Measurements from ENCODE around the gene CACNA1F.

Gene CACNA1F

DNA sequence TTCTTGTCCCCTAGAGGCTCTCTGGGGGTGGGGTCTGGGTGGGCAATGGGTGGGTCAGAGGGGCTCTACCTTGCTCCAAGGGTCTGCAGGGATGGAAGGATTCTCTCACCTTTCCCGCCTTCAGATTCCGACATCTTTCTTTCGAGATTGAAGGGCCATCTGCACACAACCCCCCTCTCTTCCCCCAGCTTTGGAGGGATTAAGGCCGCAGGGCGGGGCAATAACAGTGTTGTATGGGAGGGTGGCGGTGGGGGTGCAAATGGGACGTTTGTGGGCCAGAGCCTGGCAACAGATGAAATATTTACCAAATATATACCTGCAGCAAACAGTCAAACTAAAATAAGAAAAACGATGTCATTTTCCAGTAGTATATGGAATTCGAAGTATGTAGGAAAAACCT is at the start of gene CACNA1F:
CACNA1F (minus strand) TSS at position 165 of the 400 bp plus-strand sequence; CDS start at position 134, 31 bp downstream.
- no peak for DNase-seq

DNA sequence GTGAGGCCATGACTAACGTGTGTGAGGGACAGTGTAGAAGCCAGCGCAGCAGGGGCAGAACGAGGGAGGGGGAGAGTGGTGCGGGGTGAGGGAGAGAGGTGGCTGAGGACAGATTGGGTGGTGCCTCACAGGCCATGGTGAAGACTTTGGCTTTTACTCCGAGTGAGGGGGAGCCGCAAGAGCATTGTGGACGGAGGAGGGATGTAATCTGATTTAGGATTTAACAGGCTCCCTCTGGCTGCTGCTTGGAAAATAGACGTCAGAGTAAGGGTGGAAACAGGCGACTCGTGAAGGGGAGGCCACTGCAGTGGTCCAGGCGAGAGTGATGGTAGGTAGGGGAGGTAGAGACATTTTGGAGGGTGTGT is 49.5 kb upstream of the CACNA1F start:
- DNase-seq, result no peak

DNA sequence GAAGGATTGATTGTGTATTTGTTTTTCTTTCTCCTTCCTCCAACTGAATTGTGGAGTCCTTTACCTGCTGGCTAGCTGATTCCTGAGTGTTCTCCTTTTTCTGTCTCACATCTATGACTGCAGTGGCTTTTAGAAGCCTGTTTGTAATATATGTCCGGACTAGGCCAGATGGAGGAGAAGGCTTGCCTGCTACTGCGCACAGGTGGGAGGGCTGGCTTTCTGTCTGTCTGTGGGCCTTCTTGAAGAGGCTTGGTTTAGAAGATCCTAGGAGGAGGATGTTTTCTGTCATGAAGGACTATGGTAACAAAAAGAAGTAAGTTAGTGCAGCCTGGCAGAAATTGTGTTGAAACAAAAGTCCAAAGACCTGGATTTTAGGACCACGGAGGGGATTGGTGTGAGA is 44.9 kb upstream of the CACNA1F start:
- DNase-seq, result no peak

DNA sequence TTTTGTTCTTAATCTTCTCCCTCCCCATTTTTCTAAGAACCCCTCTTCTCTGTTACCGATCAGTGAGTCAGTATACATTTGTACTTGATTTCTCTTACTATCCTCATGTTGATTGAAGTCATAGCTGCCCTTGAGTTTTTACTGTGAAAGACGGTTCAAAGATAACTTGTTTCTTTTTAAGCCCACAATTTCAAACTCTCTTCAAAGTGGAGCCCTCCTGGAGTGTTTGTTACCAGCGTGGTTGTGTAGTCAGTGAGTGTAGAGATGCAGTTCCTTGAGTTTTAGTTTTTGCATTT is 44.3 kb upstream of the CACNA1F start:
- DNase-seq, result peak; percentile 35

DNA sequence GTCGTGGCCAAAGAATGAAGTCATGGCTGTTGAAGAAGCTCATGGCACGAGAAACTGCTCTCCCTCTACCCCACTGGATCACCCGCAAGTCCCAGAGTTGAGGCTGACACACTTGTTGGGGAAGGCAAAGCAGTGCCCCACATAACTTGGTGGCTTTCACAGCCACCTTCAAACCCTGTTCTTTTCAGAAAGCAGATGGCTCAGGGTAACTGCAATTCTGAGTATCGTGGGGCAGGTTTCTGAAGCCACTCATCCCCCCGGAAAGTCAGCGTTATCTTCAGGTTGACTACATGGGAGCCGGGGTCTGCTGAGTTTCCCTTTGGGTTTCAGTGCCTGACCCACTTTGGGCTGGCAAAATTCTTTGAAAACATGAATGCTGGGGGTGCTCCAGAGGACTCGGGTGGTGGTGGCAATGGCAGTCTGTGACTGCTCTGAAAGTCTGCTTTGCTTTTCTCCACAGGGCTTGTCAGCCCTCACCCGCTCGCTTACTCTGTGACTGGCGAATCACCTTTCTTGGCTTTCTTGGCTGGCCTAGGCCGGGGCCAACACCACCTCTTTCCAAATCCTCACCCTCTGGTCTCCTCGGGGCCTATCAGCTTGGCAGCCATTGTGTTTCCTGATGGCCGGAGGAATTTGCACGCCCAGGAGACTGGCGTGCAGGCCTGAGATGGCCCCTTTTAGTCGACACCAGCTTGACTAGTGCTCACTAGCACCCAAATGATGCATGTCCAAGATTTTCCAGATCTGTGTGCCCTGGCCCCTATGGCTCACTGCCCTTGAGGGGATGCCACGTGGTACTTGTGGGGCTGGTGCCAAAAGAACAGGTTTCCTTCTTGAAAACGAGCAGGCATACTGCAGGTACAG is 43.8 kb upstream of the CACNA1F start:
- peak; percentile 29 for DNase-seq

DNA sequence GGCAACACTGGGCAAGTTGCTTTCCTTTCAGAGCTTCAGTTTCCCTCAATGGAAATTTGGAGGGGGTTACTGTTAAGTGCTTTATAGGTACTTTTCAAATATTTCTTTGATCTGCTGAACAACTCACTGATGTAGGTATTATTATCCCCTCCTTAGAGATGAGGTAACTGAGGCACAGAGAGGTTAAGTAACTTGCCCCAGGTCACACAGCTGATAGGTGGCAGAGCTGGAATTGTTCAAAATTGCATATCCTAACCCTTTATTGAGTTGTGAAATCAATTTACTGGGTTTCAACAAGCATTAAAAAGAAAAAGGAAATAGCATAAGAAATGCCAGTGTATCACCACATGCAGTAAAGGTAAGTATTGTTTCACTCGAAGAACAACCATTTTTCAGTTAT is 43.1 kb upstream of the CACNA1F start:
- no peak for DNase-seq

DNA sequence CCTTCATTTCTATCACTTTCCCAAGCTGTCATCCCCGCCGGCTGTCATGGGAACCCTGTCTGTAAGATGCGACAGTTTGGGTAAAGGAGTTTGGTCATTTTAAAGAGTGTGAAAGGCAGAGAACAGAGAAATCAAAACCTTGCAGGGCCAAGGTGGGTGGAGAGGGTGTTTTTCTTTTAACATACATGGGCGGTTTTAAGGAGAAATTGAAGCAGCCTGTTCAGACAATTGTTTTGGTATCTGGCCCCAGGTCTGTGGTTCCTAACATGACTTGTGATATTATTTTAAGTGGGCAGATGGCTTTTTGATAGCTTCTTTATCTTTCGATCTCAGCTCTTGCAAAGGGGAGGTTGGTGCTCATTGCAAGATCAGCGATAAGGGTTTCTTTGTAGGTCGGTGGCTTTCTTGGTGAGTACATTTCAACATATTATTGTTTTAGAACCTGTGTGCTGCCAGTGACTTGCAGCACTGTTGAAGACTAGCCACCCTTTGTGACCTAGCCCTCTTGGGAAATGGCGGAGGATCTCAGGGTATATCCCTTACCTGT is 40.1 kb upstream of the CACNA1F start:
- peak; percentile 71 for DNase-seq

DNA sequence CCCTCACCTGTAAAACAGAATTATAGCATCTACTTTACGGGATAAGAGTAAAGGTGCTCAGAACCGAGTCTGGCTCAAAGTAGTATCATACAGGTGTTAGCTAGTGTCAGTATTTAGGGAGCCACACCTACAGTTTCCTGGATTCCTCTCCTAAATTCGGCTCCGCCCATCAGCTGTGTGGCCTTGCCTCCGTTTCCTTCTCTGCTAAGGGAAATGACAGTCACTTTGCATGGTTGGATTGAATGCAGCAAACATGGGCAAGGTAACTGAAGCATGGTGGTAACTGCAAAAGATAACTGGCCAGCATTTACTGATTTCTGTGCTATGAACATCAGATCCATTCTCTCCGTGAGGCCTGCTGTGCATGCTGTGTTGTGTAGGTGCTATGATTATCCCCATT is 39.3 kb upstream of the CACNA1F start:
- peak; percentile 44 for DNase-seq

DNA sequence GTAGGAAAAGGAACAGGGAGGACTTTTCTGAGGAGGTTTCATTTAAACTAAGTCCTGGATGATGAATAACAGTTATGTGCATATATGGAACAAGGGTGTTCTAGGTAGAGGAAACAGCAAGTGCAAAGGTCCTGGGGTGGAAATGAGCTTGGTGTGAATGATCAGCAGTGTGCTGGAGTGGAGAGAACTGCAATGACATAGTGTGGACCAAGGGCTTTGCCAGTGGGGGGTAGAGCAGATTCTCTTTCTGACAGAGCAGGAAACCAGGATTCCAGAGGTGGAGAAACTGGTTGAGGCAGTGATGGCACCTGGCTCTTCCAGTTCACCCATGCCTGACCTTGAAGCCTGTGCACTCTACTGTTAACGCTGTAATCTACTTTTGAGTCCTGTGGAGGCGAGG is 38.2 kb upstream of the CACNA1F start:
- no peak for DNase-seq

DNA sequence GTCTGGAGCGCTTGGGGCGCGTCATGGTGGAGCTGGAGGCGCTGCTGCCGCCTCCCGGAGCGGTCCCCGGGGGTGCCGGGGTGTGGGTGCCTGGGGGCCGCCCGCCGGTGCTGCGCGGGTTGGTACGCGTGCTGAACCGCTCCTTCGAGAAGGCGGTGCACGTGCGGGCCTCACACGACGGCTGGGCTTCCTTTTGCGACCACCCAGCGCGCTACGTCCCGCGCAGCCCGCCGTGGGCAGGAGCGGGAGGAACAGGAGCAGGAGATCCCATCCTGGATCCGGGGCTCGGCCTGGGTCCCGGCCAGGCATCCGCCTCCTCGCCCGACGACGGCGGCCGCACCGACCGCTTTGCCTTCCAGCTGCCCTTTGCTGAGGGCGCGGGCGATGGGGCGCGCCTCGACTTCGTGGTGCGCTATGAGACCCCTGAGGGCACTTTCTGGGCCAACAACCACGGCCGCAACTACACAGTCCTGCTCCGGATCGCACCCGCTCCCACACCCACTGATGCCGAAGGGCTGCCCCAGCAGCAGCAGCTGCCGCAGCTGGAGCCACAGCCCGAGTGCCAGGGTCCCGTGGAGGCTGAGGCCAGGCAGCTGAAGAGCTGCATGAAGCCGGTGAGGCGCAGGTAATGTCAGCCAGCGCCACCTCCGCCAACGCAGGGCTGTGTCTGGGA is 37.2 kb upstream of the CACNA1F start:
- DNase-seq, result no peak

DNA sequence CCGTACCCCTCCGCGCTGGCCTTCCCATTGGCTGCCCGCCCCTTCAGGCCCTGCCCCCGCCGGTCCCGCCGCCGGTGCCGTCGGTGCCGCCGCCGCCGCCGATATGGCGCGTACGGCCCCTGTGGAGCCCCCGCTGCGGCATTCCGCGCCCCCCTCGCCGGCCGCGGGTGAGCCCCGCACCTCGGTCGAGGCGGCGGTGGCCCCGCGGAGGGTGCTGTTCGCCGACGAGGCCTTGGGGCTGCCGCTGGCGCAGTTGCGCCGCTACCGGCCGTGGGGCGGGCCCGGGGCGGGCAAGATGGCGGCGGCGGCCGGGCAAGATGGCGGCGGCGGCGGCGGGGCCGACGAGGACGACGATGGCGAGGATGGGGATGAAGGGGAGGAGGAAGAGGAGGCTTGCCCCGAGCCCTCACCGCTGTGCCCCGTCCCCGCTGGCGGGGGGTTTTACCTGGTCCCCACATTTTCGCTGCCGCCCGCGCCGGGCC is 36.7 kb upstream of the CACNA1F start, which contains the start of gene PPP1R3F:
PPP1R3F (plus strand) TSS at position 27 of the 482 bp plus-strand sequence; CDS start at position 104, 77 bp downstream.
- DNase-seq, result no peak

DNA sequence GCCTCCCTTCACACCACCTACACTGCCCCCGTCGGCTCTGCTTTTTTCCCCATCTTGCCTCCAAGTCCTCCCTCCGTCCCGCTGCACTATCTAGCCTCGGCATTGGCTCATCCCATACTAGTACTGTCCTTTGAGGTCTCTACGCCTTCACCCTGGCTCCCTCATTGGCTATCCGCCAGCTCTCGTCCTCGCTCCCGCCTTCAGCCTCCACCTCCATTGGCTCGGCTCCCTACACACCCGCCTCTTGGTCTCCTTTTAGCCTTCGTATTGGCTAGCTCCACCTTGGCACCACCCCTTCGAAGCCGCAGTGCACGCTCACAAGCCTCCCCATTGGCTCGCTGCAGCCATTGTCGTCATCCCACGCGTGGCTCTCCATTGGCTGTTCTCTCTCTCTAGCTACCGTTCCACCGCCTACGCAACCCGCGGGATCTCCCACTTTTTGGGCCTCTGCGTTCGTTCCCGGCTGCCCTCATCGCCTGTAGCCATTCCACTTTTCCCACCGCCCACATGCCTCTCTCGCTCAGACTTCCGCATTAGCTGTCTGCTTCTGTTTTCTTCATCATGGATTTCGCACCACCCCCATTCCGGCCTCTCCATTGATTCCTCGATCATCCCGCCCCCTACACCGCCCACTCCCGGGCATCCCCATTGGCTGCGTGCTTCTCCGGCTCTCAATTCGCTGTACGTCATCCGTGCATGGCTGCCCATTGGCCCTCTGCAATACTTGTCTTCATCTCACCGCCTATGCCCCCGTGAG is 36.0 kb upstream of the CACNA1F start:
- DNase-seq, result peak; percentile 96

DNA sequence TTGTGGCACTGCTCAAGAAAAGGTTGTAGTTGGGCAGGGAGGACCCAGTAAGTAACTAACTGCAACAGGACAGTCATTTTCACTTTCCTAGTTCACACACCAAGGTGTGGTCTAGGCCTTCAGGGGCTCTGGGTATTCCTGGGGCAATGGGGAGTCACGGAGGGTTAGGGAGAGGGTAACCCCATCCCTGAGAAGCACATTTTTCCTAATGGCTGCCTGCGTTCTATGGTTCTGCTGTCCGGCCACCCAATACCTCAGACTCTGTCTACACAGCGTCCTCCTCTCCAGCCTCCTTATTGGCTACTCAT is 35.5 kb upstream of the CACNA1F start:
- no peak for DNase-seq

DNA sequence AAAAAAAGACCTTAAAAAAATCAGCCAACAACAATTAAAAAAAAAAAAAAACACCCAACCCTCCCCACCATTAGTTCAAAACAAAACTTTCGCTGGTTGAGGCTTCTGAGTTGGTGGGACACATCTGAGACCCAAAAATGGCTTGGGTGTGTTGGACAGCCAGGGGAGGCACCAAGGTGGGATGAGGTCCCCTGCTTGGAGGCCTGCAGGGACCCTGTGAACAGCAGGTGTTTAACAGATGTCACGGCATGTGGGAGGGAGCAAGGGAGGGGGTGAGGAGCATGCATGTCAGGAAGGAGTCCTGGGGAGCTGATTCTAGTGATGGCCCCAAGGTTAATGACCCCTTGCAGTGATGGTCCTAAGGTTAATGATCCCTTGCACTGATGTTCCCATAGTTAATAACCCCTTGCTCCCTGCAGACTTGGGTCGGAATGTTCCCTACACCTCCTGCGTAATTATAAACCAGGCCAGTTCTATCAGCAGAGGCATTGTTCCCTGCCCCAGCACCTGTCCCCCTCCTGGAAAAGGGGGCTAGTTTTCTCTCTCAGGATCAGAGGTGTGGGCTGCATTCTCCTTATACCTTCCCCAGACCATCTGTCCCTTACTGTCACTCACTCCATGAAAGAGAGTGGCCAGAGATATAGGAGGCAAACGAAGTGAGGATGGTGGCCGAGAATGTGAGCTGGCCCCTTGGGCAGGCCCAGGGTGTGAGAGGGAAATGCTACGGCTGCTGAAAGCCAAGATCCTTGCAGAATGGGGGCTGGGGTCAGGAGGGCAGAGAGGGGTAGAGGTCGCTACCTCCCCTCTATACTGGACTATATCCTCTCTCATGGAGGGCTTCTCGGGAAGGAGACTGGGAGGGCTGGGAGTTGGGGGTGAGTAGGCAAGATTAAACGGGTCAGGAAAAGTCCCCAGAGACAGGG is 33.6 kb upstream of the CACNA1F start:
- no peak for DNase-seq

DNA sequence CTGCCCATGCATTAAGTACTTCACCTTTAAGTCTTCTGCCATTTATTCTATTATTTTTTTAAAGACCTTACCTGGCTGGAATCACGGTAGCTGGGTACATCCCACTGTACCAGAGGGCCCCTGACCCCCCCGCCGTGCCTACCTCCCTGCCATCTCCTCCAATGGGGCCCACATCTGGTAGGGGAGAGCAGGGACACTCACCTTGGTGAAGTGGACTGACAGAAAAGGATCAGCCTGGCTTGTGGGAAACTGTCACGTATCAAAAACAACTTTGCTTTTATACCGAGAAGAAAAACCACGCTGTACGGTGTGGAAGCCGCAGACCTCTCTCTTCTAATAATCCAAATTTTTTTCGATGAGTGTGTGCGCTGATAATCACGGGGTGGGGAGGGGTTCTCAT is 31.3 kb upstream of the CACNA1F start, which contains the start of gene FOXP3:
FOXP3 (minus strand) TSS at position 251 of the 400 bp plus-strand sequence. CDS start 6,205 bp downstream, outside the sequence.
- DNase-seq, result no peak

DNA sequence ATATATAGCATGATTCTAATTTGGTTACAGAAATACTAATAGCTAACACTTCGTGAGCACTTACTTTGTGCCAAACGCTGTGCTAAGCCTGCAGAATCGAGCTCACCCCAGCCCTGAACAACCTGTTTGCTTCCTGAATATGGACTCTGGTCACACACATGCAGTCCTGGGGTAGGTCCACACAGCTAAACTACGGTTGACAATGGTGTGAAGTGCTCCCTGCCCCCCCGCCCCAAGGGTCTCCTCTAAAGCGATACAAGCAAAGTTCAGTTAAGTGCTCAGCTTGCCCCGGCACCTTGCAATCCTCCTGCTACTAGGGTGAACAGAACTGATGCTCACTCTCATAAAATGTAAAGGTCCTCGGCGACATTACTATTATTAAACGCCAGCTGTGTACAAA is 30.5 kb upstream of the CACNA1F start:
- no peak for DNase-seq

DNA sequence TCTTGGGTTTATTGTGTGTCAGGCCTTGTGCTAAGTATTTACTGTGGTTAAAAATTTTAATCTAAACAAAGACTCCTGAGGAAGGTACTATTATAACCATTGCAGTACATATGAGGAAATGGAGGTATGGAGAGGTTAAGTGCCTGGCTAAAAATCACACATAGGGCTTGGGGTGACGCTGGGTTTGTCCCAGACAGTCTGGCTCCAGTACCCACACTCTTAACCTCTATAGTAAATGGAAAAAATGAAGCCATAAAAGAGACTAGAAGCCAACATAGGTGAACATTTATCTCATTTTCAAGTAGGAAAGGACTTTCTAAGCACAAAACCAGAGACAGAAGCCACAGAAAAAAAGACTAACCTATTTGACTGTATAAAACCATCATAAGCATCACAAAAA is 29.5 kb upstream of the CACNA1F start:
- no peak for DNase-seq

DNA sequence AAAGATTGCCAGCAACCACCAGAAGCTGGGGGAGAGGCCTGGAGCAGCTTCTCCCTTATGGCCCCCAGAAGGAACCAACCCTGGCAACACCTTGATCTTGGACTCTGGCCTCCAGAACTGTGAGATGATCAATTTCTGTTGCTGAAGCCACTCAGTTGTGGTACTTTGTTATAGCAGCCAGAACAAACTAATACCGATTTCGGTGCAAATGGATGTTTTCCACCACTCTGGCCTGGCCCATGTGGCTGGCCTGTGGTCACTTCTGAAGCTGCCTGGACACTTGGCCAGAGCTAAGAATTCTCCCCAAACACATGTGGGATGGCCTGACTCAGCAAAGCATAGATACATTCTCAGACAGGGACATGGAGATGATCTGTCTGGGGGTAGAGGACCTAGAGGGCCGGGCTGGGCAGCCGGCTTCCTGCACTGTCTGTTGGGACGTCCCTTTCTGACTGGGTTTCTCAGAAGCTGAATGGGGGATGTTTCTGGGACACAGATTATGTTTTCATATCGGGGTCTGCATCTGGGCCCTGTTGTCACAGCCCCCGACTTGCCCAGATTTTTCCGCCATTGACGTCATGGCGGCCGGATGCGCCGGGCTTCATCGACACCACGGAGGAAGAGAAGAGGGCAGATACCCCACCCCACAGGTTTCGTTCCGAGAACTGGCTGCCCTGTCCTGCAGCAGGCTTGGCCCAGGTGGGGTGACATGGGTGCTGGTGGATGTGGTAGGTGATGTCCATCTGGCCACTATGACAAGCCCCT is 27.3 kb upstream of the CACNA1F start:
- no peak for DNase-seq

DNA sequence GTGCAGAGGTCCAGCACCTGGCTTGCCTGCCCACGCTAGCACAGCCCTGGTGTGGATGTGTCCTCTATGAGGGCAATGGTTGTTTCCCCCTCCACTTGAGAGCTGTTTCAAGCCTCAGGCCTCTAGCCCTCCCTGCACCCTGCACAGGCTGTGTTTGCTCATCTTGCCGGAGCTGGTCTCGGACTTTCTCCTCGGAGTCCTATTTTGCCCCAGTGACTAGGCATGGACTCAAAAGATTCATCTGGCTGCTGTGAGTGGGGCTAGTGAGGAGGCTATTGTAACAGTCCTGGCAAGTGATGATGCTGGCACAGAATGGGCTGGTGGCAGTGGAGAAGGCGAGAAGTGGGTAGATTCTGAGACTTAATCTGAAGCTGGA is 25.6 kb upstream of the CACNA1F start:
- DNase-seq, result no peak

DNA sequence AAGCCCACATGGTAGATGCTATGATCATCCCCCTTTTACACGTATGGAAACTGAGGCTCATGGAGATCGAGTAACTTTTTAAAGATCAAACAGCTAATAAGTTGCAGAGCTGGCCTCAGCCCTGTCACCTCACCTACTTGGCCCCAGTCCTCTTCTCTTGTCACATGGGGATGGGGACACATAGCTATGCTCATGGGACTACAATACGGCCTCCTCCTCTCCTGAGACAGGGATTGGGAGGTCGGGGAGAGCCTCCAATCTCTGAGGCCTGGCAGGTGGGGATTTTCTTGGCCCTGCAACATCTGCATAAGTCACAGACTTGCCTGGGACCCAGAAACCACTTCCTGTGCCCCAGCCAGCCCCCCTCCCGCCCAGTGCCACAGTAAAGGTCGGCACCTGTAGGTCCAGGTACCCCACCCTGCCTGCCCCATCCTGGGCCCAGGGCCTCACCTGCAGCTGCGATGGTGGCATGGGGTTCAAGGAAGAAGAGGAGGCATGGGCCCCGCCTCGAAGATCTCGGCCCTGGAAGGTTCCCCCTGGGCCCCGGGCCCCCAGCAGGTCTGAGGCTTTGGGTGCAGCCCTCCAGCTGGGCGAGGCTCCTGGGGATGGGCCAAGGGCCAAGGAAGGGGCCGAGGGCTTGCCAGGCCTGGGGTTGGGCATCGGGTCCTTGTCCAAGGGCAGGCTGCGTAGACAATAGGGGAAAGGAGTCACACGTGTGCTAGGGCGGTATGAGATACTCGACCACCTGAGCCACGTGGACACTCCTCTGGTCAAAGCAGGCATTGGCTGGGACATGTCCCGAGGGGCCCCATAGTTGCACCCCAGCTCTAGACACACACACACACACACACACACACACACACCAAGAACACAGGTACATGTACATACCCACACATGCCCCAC is 25.0 kb upstream of the CACNA1F start:
- no peak for DNase-seq

All from activated CD4-positive, alpha-beta T cell treated with anti-CD3 and anti-CD28 coated beads, Interleukin-2, Interleukin-6, amounts not matched to agents 100 ng/mL and 50 ng/mL, durations not matched to agents 16 hours and 8 hours (primary cell).